Kidney epithelial cell (primary cell): ENCODE data around the gene ZNF621. TPM values are rescaled to one million over a fixed set of nuclear protein-coding genes. Genes with fewer than 3 reads are reported as not detected.

Experiments used
- DNase-seq: peaks from one replicate; pipeline ENCODE4 v3.0.0-alpha.2; 2010; ENCODE audit warnings: low read depth
- H3K27me3 ChIP-seq: 2 replicates; pipeline ENCODE4 v1.6.0; 2011; ENCODE audit warnings: low read length; ENCODE audit not compliant: control insufficient read depth, insufficient read depth
- H3K36me3 ChIP-seq: 2 replicates; pipeline ENCODE4 v1.5.1; 2011; ENCODE audit warnings: low read length; ENCODE audit not compliant: control insufficient read depth, insufficient read depth
- H3K4me3 ChIP-seq: 2 replicates; pipeline ENCODE4 v1.5.1; 2011; ENCODE audit warnings: low read depth, mild to moderate bottlenecking, control low read depth, low read length
- CTCF ChIP-seq: IDR thresholded peaks from 2 replicates; pipeline ENCODE4 v1.5.1; 2011; ENCODE audit warnings: mild to moderate bottlenecking, moderate library complexity, low read length, control low read depth, inconsistent platforms; ENCODE audit not compliant: insufficient read depth, poor library complexity, severe bottlenecking
- total RNA-seq: library from RNA; depleted of rRNA; stranded (reverse); fragments of >200 nt; gene quantifications from 2 replicates; pipeline ENCODE4 v1.2.3, GENCODE V29; 2015

Gene ZNF621
- total RNA-seq, 1 donor from 2014 or later, result 24.4 TPM

GRCh38 chr3:40505599-40506462 lies 18.9 kb upstream of the ZNF621 start, which contains the start of gene ZNF620:
Gene ZNF620, plus strand, starts transcription at chr3:40506039. Its CDS starts 314 bp downstream, at chr3:40506353.
- no peaks in the 10 kb centered on the region for H3K27me3 ChIP-seq
- peak; percentile 53 for DNase-seq
- peak within 1 kb of the TSS; percentile 81 for H3K4me3 ChIP-seq
- H3K36me3 ChIP-seq, result no peaks in the 10 kb centered on the region
- peak; percentile 59 for TF ChIP-seq CTCF

- no peak for DNase-seq
- Histone ChIP-seq H3K36me3 (no peaks in the 10 kb centered on the region), H3K27me3 (no peaks in the 10 kb centered on the region), H3K4me3 (no peak overlapping the region)
- no peak for TF ChIP-seq CTCF
Measured at GRCh38 chr3:40511031-40511718, 13.6 kb upstream of the ZNF621 start.

DNA sequence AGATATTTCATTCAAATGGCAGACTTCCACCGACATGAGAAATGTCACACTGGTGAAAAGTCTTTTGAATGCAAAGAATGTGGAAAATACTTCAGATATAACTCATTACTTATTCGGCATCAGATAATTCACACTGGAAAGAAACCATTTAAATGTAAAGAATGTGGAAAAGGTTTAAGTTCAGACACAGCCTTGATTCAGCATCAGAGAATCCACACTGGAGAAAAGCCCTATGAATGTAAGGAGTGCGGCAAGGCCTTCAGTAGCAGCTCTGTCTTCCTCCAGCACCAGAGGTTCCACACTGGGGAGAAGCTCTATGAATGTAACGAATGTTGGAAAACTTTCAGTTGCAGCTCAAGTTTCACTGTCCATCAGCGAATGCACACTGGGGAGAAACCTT lies 8.6 kb upstream of the ZNF621 start:
- no peaks in the 10 kb centered on the region for H3K27me3 ChIP-seq
- no peak for TF ChIP-seq CTCF
- no peaks in the 10 kb centered on the region for H3K36me3 ChIP-seq
- DNase-seq, result no peak
- H3K4me3 ChIP-seq, result no peak overlapping the region

GRCh38 chr3:40518067-40518466 lies 6.7 kb upstream of the ZNF621 start:
- no peak for DNase-seq
- Histone ChIP-seq H3K4me3 (no peak overlapping the region), H3K36me3 (no peaks in the 10 kb centered on the region), H3K27me3 (no peaks in the 10 kb centered on the region)
- TF ChIP-seq CTCF, result no peak

DNA sequence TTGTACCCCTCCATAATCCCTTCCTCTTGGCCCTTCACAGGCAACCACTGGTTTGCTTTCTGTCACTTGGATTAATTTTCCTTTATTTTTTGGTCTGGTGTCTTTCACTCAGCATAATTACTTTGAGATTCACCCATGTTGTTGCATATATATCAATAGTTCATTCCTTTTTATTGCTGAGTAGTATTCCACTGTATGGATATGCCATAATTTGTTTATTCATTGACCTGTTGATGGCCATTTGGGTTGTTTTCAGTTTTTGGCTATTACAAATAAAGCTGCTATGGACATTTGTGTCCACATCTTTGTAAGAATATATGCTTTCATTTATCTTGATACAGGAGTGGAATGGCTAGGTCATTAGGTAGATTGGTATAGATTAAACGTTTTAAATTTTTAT lies 5.9 kb upstream of the ZNF621 start:
- no peak for DNase-seq
- TF ChIP-seq CTCF, result no peak

More for the DNA sequence above, 5.9 kb upstream of the ZNF621 start:
- H3K27me3 ChIP-seq, result no peaks in the 10 kb centered on the region
- no peak overlapping the region for H3K4me3 ChIP-seq
- no peaks in the 10 kb centered on the region for H3K36me3 ChIP-seq
